22Rv1 (cell line): ENCODE results near the gene HIPK2.

Experiments
- ZFX ChIP-seq: fragments of 450-650 bp; IDR thresholded peaks from 2 replicates; pipeline ENCODE4 v1.6.1; 2017; ENCODE audit warnings: antibody characterized with exemption, borderline replicate concordance
- TF ChIP-seq, protein P1 (sequence below): fragments of 450-650 bp; IDR thresholded peaks from 2 replicates; pipeline ENCODE4 v1.5.1; 2017; ENCODE audit warnings: mild to moderate bottlenecking

GRCh38 chr7:139600306-139600705 lies 177.5 kb downstream of the HIPK2 start:
- TF ChIP-seq, protein P1, sequence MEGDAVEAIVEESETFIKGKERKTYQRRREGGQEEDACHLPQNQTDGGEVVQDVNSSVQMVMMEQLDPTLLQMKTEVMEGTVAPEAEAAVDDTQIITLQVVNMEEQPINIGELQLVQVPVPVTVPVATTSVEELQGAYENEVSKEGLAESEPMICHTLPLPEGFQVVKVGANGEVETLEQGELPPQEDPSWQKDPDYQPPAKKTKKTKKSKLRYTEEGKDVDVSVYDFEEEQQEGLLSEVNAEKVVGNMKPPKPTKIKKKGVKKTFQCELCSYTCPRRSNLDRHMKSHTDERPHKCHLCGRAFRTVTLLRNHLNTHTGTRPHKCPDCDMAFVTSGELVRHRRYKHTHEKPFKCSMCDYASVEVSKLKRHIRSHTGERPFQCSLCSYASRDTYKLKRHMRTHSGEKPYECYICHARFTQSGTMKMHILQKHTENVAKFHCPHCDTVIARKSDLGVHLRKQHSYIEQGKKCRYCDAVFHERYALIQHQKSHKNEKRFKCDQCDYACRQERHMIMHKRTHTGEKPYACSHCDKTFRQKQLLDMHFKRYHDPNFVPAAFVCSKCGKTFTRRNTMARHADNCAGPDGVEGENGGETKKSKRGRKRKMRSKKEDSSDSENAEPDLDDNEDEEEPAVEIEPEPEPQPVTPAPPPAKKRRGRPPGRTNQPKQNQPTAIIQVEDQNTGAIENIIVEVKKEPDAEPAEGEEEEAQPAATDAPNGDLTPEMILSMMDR: no peak
- no peak for TF ChIP-seq ZFX
